Sigmoid colon (tissue), 7 donors: ENCODE measurements around the gene TOM1L2. TPM values are rescaled to one million over a fixed set of nuclear protein-coding genes. Genes with fewer than 3 reads are reported as not detected.

Experiments
- DNase-seq: peaks from one replicate; pipeline ENCODE4 v3.0.0-alpha.2; 2019
- H3K27ac ChIP-seq, 4 donors: fragments of 200-600 bp; sonication (generic); one replicate each; pipeline ENCODE4 v1.5.1; 2016 to 2019; ENCODE audit warnings: mild to moderate bottlenecking in 1 of 4
- H3K27me3 ChIP-seq, 3 donors: fragments of 200-600 bp; sonication (generic); one replicate each; pipeline ENCODE4 v1.5.1; 2019; ENCODE audit warnings: mild to moderate bottlenecking in 1 of 3
- H3K36me3 ChIP-seq, 4 donors: fragments of 200-600 bp; sonication (generic); one replicate each; pipeline ENCODE4 v1.5.1; 2016 to 2019
- H3K4me1 ChIP-seq, 4 donors: fragments of 200-600 bp; sonication (generic); one replicate each; pipeline ENCODE4 v1.5.1; 2017 to 2019
- H3K4me3 ChIP-seq, 4 donors: fragments of 200-600 bp; sonication (generic); one replicate each; pipeline ENCODE4 v1.5.1; 2017 to 2019; ENCODE audit warnings: mild to moderate bottlenecking in 2 of 4, moderate library complexity in 1 of 4
- H3K9me3 ChIP-seq, 4 donors: fragments of 200-600 bp in 3 of 4; sonication (generic) in 3 of 4; one replicate each; pipeline versions ENCODE4 v1.5.1 to v1.6.1; 2013 to 2019
- CTCF ChIP-seq, 4 experiments: fragments of 450-650 bp in 3 of 4; fragments of 200-600 bp in 1 of 4; IDR thresholded peaks; one replicate each; pipeline ENCODE4 v1.5.1; 2016 to 2019; ENCODE audit warnings: antibody characterized with exemption in 4 of 4, mild to moderate bottlenecking in 3 of 4, moderate library complexity in 2 of 4
- EP300 ChIP-seq, 4 donors: sonication (generic); formaldehyde crosslinking; IDR thresholded peaks; one replicate each; pipeline ENCODE4 v1.6.1; 2017; ENCODE audit warnings: antibody characterized with exemption in 4 of 4
- POLR2A ChIP-seq, 2 donors: fragments of 450-650 bp; IDR thresholded peaks; one replicate each; pipeline ENCODE4 v1.6.1; 2016; ENCODE audit warnings: antibody characterized with exemption in 2 of 2, mild to moderate bottlenecking in 2 of 2, moderate library complexity in 2 of 2
- POLR2AphosphoS5 ChIP-seq, 4 donors: sonication (generic); formaldehyde crosslinking; IDR thresholded peaks; one replicate each; pipeline ENCODE4 v1.6.1; 2017; ENCODE audit warnings: antibody characterized with exemption in 4 of 4
- WGBS, 2 donors: extraction: QIAGEN DNeasy Blood & Tissue Kit; methylation state at CpG; one replicate each; pipeline ENCODE4 v1.1.7; 2013; 5-methylcytosine and 5-hydroxymethylcytosine counted together
- intact Hi-C: fragments of 100-400 bp; cut with DNase I; formaldehyde crosslinking; loops from one replicate; pipeline ENCODE4 v1.15.1; 2023
- polyA plus RNA-seq, 3 donors: library from polyadenylated mRNA; stranded (reverse); fragments of 200-250 nt; gene quantifications; one replicate each; pipeline ENCODE4 v1.2.3, GENCODE V29; 2013
- total RNA-seq, 4 donors: library from RNA; depleted of rRNA; stranded (reverse); fragments of >200 nt; gene quantifications; one replicate each; pipeline ENCODE4 v1.1.0, GENCODE V29; 2016
- donor health status: healthy with polysubstance abuse.
- donor health status: Bipolar disorder and iron deficiency.
- donor health status: healthy.

The TOM1L2 gene
- total and polyA plus RNA-seq, 7 donors: 13.8 to 215 (median 43.3) TPM

GRCh38 chr17:17860766-17861107 lies 111.5 kb downstream of the TOM1L2 start:
- no peak for DNase-seq
- no peak overlapping the region for H3K27ac ChIP-seq
- H3K4me1 ChIP-seq: peaks cover 0 to 14% (median 6%) of the 10 kb centered on the region in 4 donors
- intact Hi-C loops: loop anchor here (1.0 to 2.0 kb wide), 2 partner anchors 48 to 180 kb away; partner anchors contain the start of gene RAI1
- H3K27me3 ChIP-seq: no peaks in the 10 kb centered on the region
- TF ChIP-seq POLR2A (IDR thresholded peaks at IDR 0.05): no peak
- TF ChIP-seq CTCF (IDR thresholded peaks at IDR 0.05): no peak
- TF ChIP-seq EP300 (IDR thresholded peaks at IDR 0.05): no peak
- no peak for TF ChIP-seq POLR2AphosphoS5 (IDR thresholded peaks at IDR 0.05)
- WGBS, 2 donors: 62 to 73% methylated on average over 5 of the region's 5 CpGs
- H3K36me3 ChIP-seq: peaks cover 0 to 20% (median 0%) of the 10 kb centered on the region in 4 donors
- H3K4me3 ChIP-seq: no peak overlapping the region
- no peaks in the 10 kb centered on the region for H3K9me3 ChIP-seq

GRCh38 chr17:17859909-17860765 lies 112.1 kb downstream of the TOM1L2 start:
- WGBS, 2 donors: 40 to 45% methylated on average over 9 of the region's 9 CpGs
- H3K4me1 ChIP-seq: peaks cover 0 to 20% (median 8%) of the 10 kb centered on the region in 4 donors
- H3K4me3 ChIP-seq: no peak overlapping the region
- no peaks in the 10 kb centered on the region for H3K9me3 ChIP-seq
- TF ChIP-seq EP300 (IDR thresholded peaks at IDR 0.05): no peak
- TF ChIP-seq CTCF (IDR thresholded peaks at IDR 0.05): peak; percentile 91 to 98 (median 96)
- TF ChIP-seq POLR2AphosphoS5 (IDR thresholded peaks at IDR 0.05): peak in 1 of 4 donors; percentile 14
- DNase-seq: peak; percentile 82
- intact Hi-C loops: loop anchor here (1.0 to 2.0 kb wide), 2 partner anchors 48 to 179 kb away; partner anchors contain the start of gene RAI1
- peaks cover 0 to 19% (median 0%) of the 10 kb centered on the region in 4 donors for H3K36me3 ChIP-seq
- no peaks in the 10 kb centered on the region for H3K27me3 ChIP-seq
- peak overlapping the region in 2 of 4 donors; percentile 3 to 7 for H3K27ac ChIP-seq

- no peak overlapping the region for H3K4me3 ChIP-seq
- no peaks in the 10 kb centered on the region for H3K9me3 ChIP-seq
- no peak for DNase-seq
- H3K4me1 ChIP-seq: peaks cover 0 to 25% (median 13%) of the 10 kb centered on the region in 4 donors
- intact Hi-C loops: no loop called here
- H3K27me3 ChIP-seq: no peaks in the 10 kb centered on the region
- TF ChIP-seq CTCF (IDR thresholded peaks at IDR 0.05): no peak
- TF ChIP-seq POLR2AphosphoS5 (IDR thresholded peaks at IDR 0.05): no peak
- no peak for TF ChIP-seq EP300 (IDR thresholded peaks at IDR 0.05)
- TF ChIP-seq POLR2A (IDR thresholded peaks at IDR 0.05): no peak
- H3K36me3 ChIP-seq: peaks cover 0 to 16% (median 0%) of the 10 kb centered on the region in 4 donors
- no peak overlapping the region for H3K27ac ChIP-seq
- 91 to 93% methylated on average over 4 of the region's 4 CpGs for WGBS, 2 donors
These were observed 114.7 kb downstream of the TOM1L2 start for GRCh38 chr17:17857496-17857895.

- intact Hi-C loops: no loop called here
- Histone ChIP-seq H3K4me3 (no peak overlapping the region), H3K4me1 (peaks cover 0 to 25% (median 13%) of the 10 kb centered on the region in 4 donors), H3K27ac (no peak overlapping the region), H3K9me3 (no peaks in the 10 kb centered on the region), H3K27me3 (no peaks in the 10 kb centered on the region), H3K36me3 (peaks cover 0 to 10% (median 0%) of the 10 kb centered on the region in 4 donors)
- no peak for DNase-seq
- WGBS, 2 donors: 96 to 98% methylated on average over 2 of the region's 2 CpGs
- no peak for TF ChIP-seq EP300 (IDR thresholded peaks at IDR 0.05)
- TF ChIP-seq POLR2AphosphoS5 (IDR thresholded peaks at IDR 0.05): no peak
- TF ChIP-seq CTCF (IDR thresholded peaks at IDR 0.05): no peak
- TF ChIP-seq POLR2A (IDR thresholded peaks at IDR 0.05): no peak
These were observed 115.8 kb downstream of the TOM1L2 start for GRCh38 chr17:17856386-17856785.
